Mammary epithelial cell (primary cell): ENCODE measurements around the gene CD37.

Source experiments
- CTCF ChIP-seq, 2 donors: IDR thresholded peaks in 1 of 2; conservative IDR thresholded peaks in 1 of 2; 2 replicates each; pipeline ENCODE4 v1.5.1; 2011 to 2012; ENCODE audit warnings: inconsistent platforms in 2 of 2, low read length in 2 of 2, mild to moderate bottlenecking in 2 of 2, control low read depth in 1 of 2, low read depth in 1 of 2; ENCODE audit not compliant: insufficient read depth in 1 of 2; ENCODE audit errors: extremely low read depth in 1 of 2
- EZH2 ChIP-seq: IDR thresholded peaks from 2 replicates; pipeline ENCODE4 v1.6.1; 2012; ENCODE audit warnings: low read length, inconsistent platforms, borderline replicate concordance

- TF ChIP-seq CTCF (conservative IDR thresholded peaks at IDR 0.05 in 1 of 2, IDR thresholded peaks at IDR 0.05 in 1 of 2; ENCODE audit: extremely low read depth in 1 of 2, insufficient read depth in 1 of 2, low read depth in 1 of 2, low read length in 2 of 2), result no peak
- TF ChIP-seq EZH2, result no peak
Measured at GRCh38 chr19:49344505-49345423, 9.6 kb downstream of the CD37 start.
